H9 (cell line): ENCODE measurements around the gene SSPN. TPM values are rescaled to one million over a fixed set of nuclear protein-coding genes. Genes with fewer than 3 reads are reported as not detected.
"Not testable (repeated sequence)": the region's sequence is repeated elsewhere in the genome, so short reads cannot be mapped to it uniquely, and the experiment has no call there.

Source experiments
- DNase-seq: peaks from one replicate; pipeline ENCODE4 v3.0.0-alpha.2; 2017
- H2AFZ ChIP-seq: one replicate; pipeline ENCODE4 v1.6.1; 2013; ENCODE audit warnings: mild to moderate bottlenecking, low read length, control low read depth, moderate library complexity
- H2AK5ac ChIP-seq: 2 replicates; pipeline ENCODE4 v1.6.1; 2013; ENCODE audit warnings: low read length, control low read depth, mixed read lengths; ENCODE audit not compliant: insufficient read length
- H2BK120ac ChIP-seq: one replicate; pipeline ENCODE4 v1.6.1; 2013; ENCODE audit warnings: low read depth, mild to moderate bottlenecking, low read length, control low read depth, inconsistent platforms; ENCODE audit not compliant: poor library complexity, severe bottlenecking
- H2BK12ac ChIP-seq: 2 replicates; pipeline ENCODE4 v1.6.1; 2013; ENCODE audit warnings: low read length, control low read depth, mixed read lengths, low read depth; ENCODE audit not compliant: insufficient read length
- H2BK15ac ChIP-seq: 2 replicates; pipeline ENCODE4 v1.6.1; 2013; ENCODE audit warnings: low read depth, low read length, control low read depth
- H2BK20ac ChIP-seq: one replicate; pipeline ENCODE4 v1.6.1; 2013; ENCODE audit warnings: low read depth, mild to moderate bottlenecking, low read length, control low read depth, inconsistent platforms; ENCODE audit not compliant: poor library complexity, severe bottlenecking
- H2BK5ac ChIP-seq: 2 replicates; pipeline ENCODE4 v1.6.1; 2013; ENCODE audit warnings: low read length, control low read depth, mixed read lengths; ENCODE audit not compliant: insufficient read length
- H3K14ac ChIP-seq: 2 replicates; pipeline ENCODE4 v1.6.1; 2013; ENCODE audit warnings: low read length, control low read depth; ENCODE audit not compliant: insufficient read depth
- H3K18ac ChIP-seq: 2 replicates; pipeline ENCODE4 v1.6.1; 2013; ENCODE audit warnings: low read depth, mild to moderate bottlenecking, mixed read lengths, low read length, control low read depth; ENCODE audit not compliant: insufficient read length
- H3K23ac ChIP-seq: 2 replicates; pipeline ENCODE4 v1.6.1; 2013; ENCODE audit warnings: low read length, control low read depth, mixed read lengths, low read depth; ENCODE audit not compliant: insufficient read length
- H3K23me2 ChIP-seq: 2 replicates; pipeline ENCODE4 v1.6.1; 2013; ENCODE audit warnings: low read depth, mild to moderate bottlenecking, mixed read lengths, low read length, control low read depth; ENCODE audit not compliant: insufficient read length, poor library complexity, severe bottlenecking
- H3K27ac ChIP-seq: 2 replicates; pipeline ENCODE4 v1.5.1; 2013; ENCODE audit warnings: low read length, control low read depth, mixed read lengths, low read depth; ENCODE audit not compliant: insufficient read length
- H3K27me3 ChIP-seq: 2 replicates; pipeline ENCODE4 v1.6.1; 2013; ENCODE audit warnings: low read length, control low read depth, inconsistent platforms; ENCODE audit not compliant: insufficient read depth
- H3K4ac ChIP-seq: 2 replicates; pipeline ENCODE4 v1.6.1; 2013; ENCODE audit warnings: low read depth, mild to moderate bottlenecking, control low read depth, inconsistent platforms, low read length, moderate library complexity
- H3K4me1 ChIP-seq: 2 replicates; pipeline ENCODE4 v1.6.1; 2013; ENCODE audit warnings: low read length, control low read depth, inconsistent platforms; ENCODE audit not compliant: insufficient read depth
- H3K4me2 ChIP-seq: 2 replicates; pipeline ENCODE4 v1.6.1; 2013; ENCODE audit warnings: low read length, control low read depth, mixed read lengths; ENCODE audit not compliant: insufficient read length, insufficient read depth
- H3K56ac ChIP-seq: 2 replicates; pipeline ENCODE4 v1.6.1; 2013; ENCODE audit warnings: low read depth, mild to moderate bottlenecking, mixed read lengths, low read length, control low read depth; ENCODE audit not compliant: insufficient read length
- H3K79me1 ChIP-seq: 2 replicates; pipeline ENCODE4 v1.6.1; 2013; ENCODE audit warnings: low read depth, mild to moderate bottlenecking, moderate library complexity, low read length, control low read depth, inconsistent platforms; ENCODE audit not compliant: insufficient read depth, poor library complexity, severe bottlenecking
- H3K79me2 ChIP-seq: 2 replicates; pipeline ENCODE4 v1.6.1; 2013; ENCODE audit warnings: low read length, control low read depth, inconsistent platforms; ENCODE audit not compliant: insufficient read depth
- H3K9ac ChIP-seq: 2 replicates; pipeline ENCODE4 v1.6.1; 2013; ENCODE audit warnings: low read length, control low read depth, mixed read lengths; ENCODE audit not compliant: insufficient read length; ENCODE audit errors: extremely low read depth
- H3K9me3 ChIP-seq: one replicate; pipeline ENCODE4 v1.6.1; 2013; ENCODE audit warnings: low read depth, low read length, inconsistent platforms; ENCODE audit not compliant: control insufficient read depth
- H3T11ph ChIP-seq: one replicate; pipeline ENCODE4 v1.6.1; 2013; ENCODE audit warnings: mild to moderate bottlenecking, low read length, control low read depth, inconsistent platforms
- H4K20me1 ChIP-seq: one replicate; pipeline ENCODE4 v1.6.1; 2013; ENCODE audit not compliant: control insufficient read depth, insufficient read length, insufficient read depth
- H4K5ac ChIP-seq: 2 replicates; pipeline ENCODE4 v1.6.1; 2013; ENCODE audit warnings: low read depth, mild to moderate bottlenecking, mixed read lengths, low read length, control low read depth; ENCODE audit not compliant: insufficient read length
- H4K8ac ChIP-seq: replicated peaks from 2 replicates; pipeline ENCODE4 v1.6.1; 2013; ENCODE audit warnings: low read length, control low read depth, mixed read lengths, low read depth; ENCODE audit not compliant: insufficient read length
- H4K91ac ChIP-seq: 2 replicates; pipeline ENCODE4 v1.6.1; 2013; ENCODE audit warnings: low read depth, mild to moderate bottlenecking, moderate library complexity, mixed read lengths, low read length, control low read depth; ENCODE audit not compliant: insufficient read length
- H3K27ac Mint-ChIP-seq, 3 experiments: 2 replicates in 2 of 3; 3 replicates in 1 of 3; pipeline ENCODE4 v1.8.0; 2020 to 2021; ENCODE audit warnings: mixed read lengths in 3 of 3, mild to moderate bottlenecking in 1 of 3, moderate library complexity in 1 of 3
- H3K27me3 Mint-ChIP-seq: 2 replicates; pipeline ENCODE4 v1.8.0; 2021; ENCODE audit warnings: low read depth, mild to moderate bottlenecking, moderate library complexity, mixed read lengths
- H3K36me3 Mint-ChIP-seq, 3 experiments: 2 replicates in 2 of 3; 3 replicates in 1 of 3; pipeline ENCODE4 v1.8.0; 2020 to 2021; ENCODE audit warnings: low read depth in 3 of 3, mixed read lengths in 3 of 3; ENCODE audit not compliant: insufficient read depth in 1 of 3
- H3K4me1 Mint-ChIP-seq, 2 experiments: 2 replicates each; pipeline ENCODE4 v1.8.0; 2020; ENCODE audit warnings: mixed read lengths in 2 of 2
- H3K4me3 Mint-ChIP-seq, 2 experiments: 2 replicates in 1 of 2; 3 replicates in 1 of 2; pipeline ENCODE4 v1.8.0; 2020 to 2021; ENCODE audit warnings: mild to moderate bottlenecking in 2 of 2, mixed read lengths in 2 of 2, moderate library complexity in 1 of 2
- H3K9me3 Mint-ChIP-seq, 2 experiments: 2 replicates in 1 of 2; 3 replicates in 1 of 2; pipeline ENCODE4 v1.8.0; 2020; ENCODE audit warnings: mild to moderate bottlenecking in 2 of 2, mixed read lengths in 2 of 2, moderate library complexity in 1 of 2
- CTCF ChIP-seq: fragments of 200-600 bp; sonication (generic); conservative IDR thresholded peaks from 3 replicates; pipeline ENCODE4 v1.8.0; 2021; ENCODE audit warnings: antibody characterized with exemption, mild to moderate bottlenecking
- WGBS: extraction: QIAGEN DNeasy Blood & Tissue Kit; methylation state at CpG from one replicate; pipeline ENCODE4 v1.1.7; 2013; ENCODE audit warnings: missing lambda C conversion rate, low lambda C conversion rate, mixed read lengths; ENCODE audit not compliant: insufficient read length; ENCODE audit errors: extremely low coverage; 5-methylcytosine and 5-hydroxymethylcytosine counted together
- total RNA-seq: library from RNA; stranded (reverse); gene quantifications from 2 replicates; pipeline ENCODE4 v1.2.1, GENCODE V29; 2021

The SSPN gene
- total RNA-seq, 1 experiment from 2014 or later, result 0.81 TPM

- Histone ChIP-seq H3T11ph (no peak overlapping the region), H2BK5ac (no peak overlapping the region), H2BK12ac (no peak overlapping the region), H3K23me2 (no peaks in the 10 kb centered on the region), H3K9me3 (no peaks in the 10 kb centered on the region), H3K79me2 (no peaks in the 10 kb centered on the region), H4K20me1 (no peaks in the 10 kb centered on the region), H3K9ac (no peak overlapping the region), H4K8ac (no peak overlapping the region), H3K79me1 (no peaks in the 10 kb centered on the region), H3K18ac (no peak overlapping the region), H2BK20ac (no peak overlapping the region), H3K23ac (no peak overlapping the region), H2AFZ (no peak overlapping the region), H3K4me1 (no peaks in the 10 kb centered on the region), H4K91ac (no peak overlapping the region), H2BK120ac (no peak overlapping the region), H2BK15ac (no peak overlapping the region), H3K27ac (no peak overlapping the region), H3K4ac (no peak overlapping the region), H3K27me3 (no peaks in the 10 kb centered on the region), H4K5ac (no peak overlapping the region), H3K4me2 (no peak overlapping the region), H3K56ac (no peak overlapping the region), H3K14ac (no peak overlapping the region), H2AK5ac (no peak overlapping the region)
- Mint-ChIP-seq H3K36me3 (no peaks in the 10 kb centered on the region; a peak in 1 of 7 replicates), H3K27me3 (peaks cover 17% of the 10 kb centered on the region), H3K9me3 (no peaks in the 10 kb centered on the region), H3K4me1 (peaks cover 0 to 3% of the 10 kb centered on the region in 2 experiments; a peak in 1 of 4 replicates), H3K27ac (no peak overlapping the region), H3K4me3 (no peak overlapping the region)
- DNase-seq, result no peak
- WGBS, result no CpG with 5 or more reads among the region's 9 CpGs
- no peak for TF ChIP-seq CTCF
Observed at GRCh38 chr12:26233631-26234030, 38.3 kb downstream of the SSPN start.

- H3K27ac ChIP-seq, H3K4me1 Mint-ChIP-seq, H2BK20ac ChIP-seq, H3K9me3 ChIP-seq, H2AK5ac ChIP-seq, H3K56ac ChIP-seq, H3K27ac Mint-ChIP-seq, H3K36me3 Mint-ChIP-seq, H4K91ac ChIP-seq, H3K4me3 Mint-ChIP-seq, H3K79me2 ChIP-seq, H4K8ac ChIP-seq, H3K4me1 ChIP-seq, H3K79me1 ChIP-seq, H2AFZ ChIP-seq, H3K23me2 ChIP-seq, H2BK120ac ChIP-seq, H3K14ac ChIP-seq, H4K20me1 ChIP-seq, H3K4me2 ChIP-seq, H4K5ac ChIP-seq, H3K4ac ChIP-seq, H2BK5ac ChIP-seq, H2BK15ac ChIP-seq, H3K9me3 Mint-ChIP-seq, H3K9ac ChIP-seq, H3T11ph ChIP-seq, DNase-seq, H3K23ac ChIP-seq, H3K27me3 ChIP-seq, H2BK12ac ChIP-seq, H3K18ac ChIP-seq: not testable (repeated sequence)
- no CpG with 5 or more reads among the region's 2 CpGs for WGBS
- H3K27me3 Mint-ChIP-seq, result peaks cover 10% of the 10 kb centered on the region
Observed at GRCh38 chr12:26235465-26235864, 40.1 kb downstream of the SSPN start.
